Esophagus (tissue), 2 donors: ENCODE data around the gene COL27A1. TPM values are rescaled to one million over a fixed set of nuclear protein-coding genes. Genes with fewer than 3 reads are reported as not detected.

ENCODE experiments used
- H3K27ac ChIP-seq, 2 donors: one replicate each; pipeline ENCODE4 v1.5.1; 2013; ENCODE audit warnings: low read depth in 2 of 2, mild to moderate bottlenecking in 2 of 2, inconsistent platforms in 1 of 2, low read length in 1 of 2, moderate library complexity in 1 of 2
- H3K27me3 ChIP-seq, 2 donors: one replicate each; pipeline ENCODE4 v1.6.1; 2013; ENCODE audit warnings: low read length in 2 of 2, control low read depth in 1 of 2, mild to moderate bottlenecking in 1 of 2; ENCODE audit not compliant: insufficient read depth in 2 of 2, control insufficient read depth in 1 of 2
- H3K36me3 ChIP-seq, 2 donors: one replicate each; pipeline ENCODE4 v1.6.1; 2013; ENCODE audit warnings: low read length in 1 of 2; ENCODE audit not compliant: control insufficient read depth in 2 of 2, insufficient read depth in 2 of 2
- H3K4me1 ChIP-seq, 2 donors: one replicate each; pipeline ENCODE4 v1.6.1; 2013; ENCODE audit warnings: low read length in 1 of 2; ENCODE audit not compliant: control insufficient read depth in 2 of 2, insufficient read depth in 2 of 2
- H3K4me3 ChIP-seq, 2 donors: one replicate each; pipeline ENCODE4 v1.5.1; 2013; ENCODE audit warnings: low read length in 2 of 2, mild to moderate bottlenecking in 2 of 2, low read depth in 1 of 2, moderate library complexity in 1 of 2
- H3K9me3 ChIP-seq, 2 donors: one replicate each; pipeline ENCODE4 v1.6.1; 2013; ENCODE audit warnings: mild to moderate bottlenecking in 2 of 2, low read depth in 1 of 2, low read length in 1 of 2, moderate library complexity in 1 of 2; ENCODE audit not compliant: control insufficient read depth in 2 of 2, insufficient read depth in 1 of 2
- whole genome bisulfite sequencing, 2 donors: extraction: QIAGEN DNeasy Blood & Tissue Kit; methylation state at CpG; one replicate each; pipeline ENCODE4 v1.1.7; 2013; 5-methylcytosine and 5-hydroxymethylcytosine counted together
- polyA plus RNA-seq, 2 donors: library from polyadenylated mRNA; stranded (reverse); fragments of 200-250 nt; gene quantifications; one replicate each; pipeline ENCODE4 v1.2.3, GENCODE V29; 2013
- donor health status: healthy with polysubstance abuse.
- donor health status: Bipolar disorder and iron deficiency.

COL27A1 gene
- polyA plus RNA-seq, 2 donors: 7.2 to 32.6 TPM

GRCh38 chr9:114130624-114131277 is 24.6 kb upstream of the COL27A1 start:
- H3K27ac ChIP-seq: no peak overlapping the region
- no peaks in the 10 kb centered on the region for H3K4me1 ChIP-seq
- H3K27me3 ChIP-seq: peaks cover 0 to 2% of the 10 kb centered on the region in 2 donors
- no peaks in the 10 kb centered on the region for H3K36me3 ChIP-seq
- 76 to 83% methylated on average over 4 of the region's 4 CpGs for WGBS, 2 donors
- H3K4me3 ChIP-seq: no peak overlapping the region
- H3K9me3 ChIP-seq: peaks cover 0 to 8% of the 10 kb centered on the region in 2 donors

DNA sequence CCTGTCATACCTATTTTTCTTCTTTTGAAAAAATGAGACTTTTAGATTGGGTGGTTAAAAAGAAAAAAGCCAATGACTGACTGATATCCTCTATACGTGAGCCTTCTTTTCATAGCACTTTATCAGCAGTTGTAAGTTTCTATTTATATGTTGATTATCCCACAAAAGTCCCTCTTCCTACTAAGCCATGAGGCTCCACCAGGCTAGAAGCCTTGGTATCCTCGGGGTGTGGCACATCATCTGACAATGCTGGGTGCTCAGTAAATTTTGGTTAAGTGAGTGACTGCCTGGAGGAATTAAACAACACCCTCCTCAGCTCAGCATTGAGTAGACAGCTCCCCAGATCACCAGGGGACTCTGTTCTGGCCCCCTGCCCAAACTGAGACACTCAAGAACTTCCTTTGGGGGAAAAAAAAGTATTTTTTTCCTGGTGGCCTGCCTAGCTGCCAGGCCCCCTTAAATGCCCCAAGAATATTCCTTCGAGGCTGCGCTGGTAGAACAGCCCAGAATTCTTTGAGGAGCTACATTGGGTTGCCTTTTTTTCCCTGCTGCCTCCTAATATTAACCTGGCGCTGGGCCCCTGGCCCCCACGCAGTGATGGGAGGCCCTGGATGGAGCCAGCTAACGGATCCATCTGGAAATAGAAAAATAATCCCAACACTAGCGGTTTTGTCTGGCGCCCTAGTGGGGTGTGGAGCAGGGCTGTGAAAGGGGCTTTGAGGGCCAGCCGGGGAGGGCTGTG is 23.4 kb upstream of the COL27A1 start:
- H3K36me3 ChIP-seq: no peaks in the 10 kb centered on the region
- peaks cover 0 to 8% of the 10 kb centered on the region in 2 donors for H3K9me3 ChIP-seq
- no peak overlapping the region for H3K4me3 ChIP-seq
- no peaks in the 10 kb centered on the region for H3K4me1 ChIP-seq
- 79 to 83% methylated on average over 10 of the region's 10 CpGs for WGBS, 2 donors
- H3K27ac ChIP-seq: no peak overlapping the region
- peaks cover 0 to 2% of the 10 kb centered on the region in 2 donors for H3K27me3 ChIP-seq

- 94 to 96% methylated on average over 7 of the region's 7 CpGs for WGBS, 2 donors
- no peak overlapping the region for H3K27ac ChIP-seq
These were observed 22.8 kb upstream of the COL27A1 start for GRCh38 chr9:114132550-114132918.

GRCh38 chr9:114134827-114135396 is 20.4 kb upstream of the COL27A1 start:
- Histone ChIP-seq H3K27ac (no peak overlapping the region), H3K27me3 (no peaks in the 10 kb centered on the region), H3K36me3 (no peaks in the 10 kb centered on the region), H3K4me1 (no peaks in the 10 kb centered on the region), H3K9me3 (no peaks in the 10 kb centered on the region), H3K4me3 (no peak overlapping the region)
- 70 to 81% methylated on average over 5 of the region's 5 CpGs for WGBS, 2 donors

More at GRCh38 chr9:114132550-114132918, 22.8 kb upstream of the COL27A1 start:
- H3K27me3 ChIP-seq: peaks cover 0 to 2% of the 10 kb centered on the region in 2 donors
- no peaks in the 10 kb centered on the region for H3K4me1 ChIP-seq
- no peaks in the 10 kb centered on the region for H3K36me3 ChIP-seq
- H3K4me3 ChIP-seq: no peak overlapping the region
- peaks cover 0 to 3% of the 10 kb centered on the region in 2 donors for H3K9me3 ChIP-seq

DNA sequence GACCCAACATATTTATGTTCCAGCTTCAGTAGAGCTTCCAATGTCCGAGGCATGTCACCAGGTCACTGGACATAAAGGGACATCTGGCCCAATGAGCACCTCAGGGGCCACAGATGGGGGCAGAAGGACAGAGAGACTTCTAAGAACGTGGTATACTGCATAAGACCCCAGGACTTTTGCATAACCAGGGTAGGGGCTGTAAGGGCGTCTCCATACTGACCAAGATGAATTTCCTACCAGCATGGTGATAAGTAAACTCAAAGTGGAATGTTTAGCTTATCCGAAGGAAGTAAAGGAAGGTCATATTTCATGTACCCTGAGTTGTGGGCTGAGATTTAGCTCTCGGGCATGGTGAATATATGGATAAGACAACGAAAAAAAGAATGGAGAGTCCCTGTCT is 17.5 kb upstream of the COL27A1 start:
- no peaks in the 10 kb centered on the region for H3K36me3 ChIP-seq
- H3K27ac ChIP-seq: no peak overlapping the region
- no peaks in the 10 kb centered on the region for H3K9me3 ChIP-seq
- WGBS, 2 donors: 80 to 84% methylated on average over 6 of the region's 6 CpGs
- no peak overlapping the region for H3K4me3 ChIP-seq
- H3K27me3 ChIP-seq: no peaks in the 10 kb centered on the region
- no peaks in the 10 kb centered on the region for H3K4me1 ChIP-seq

- 82 to 85% methylated on average over 8 of the region's 8 CpGs for WGBS, 2 donors
- H3K4me1 ChIP-seq: no peaks in the 10 kb centered on the region
- no peaks in the 10 kb centered on the region for H3K27me3 ChIP-seq
- H3K36me3 ChIP-seq: no peaks in the 10 kb centered on the region
- H3K9me3 ChIP-seq: no peaks in the 10 kb centered on the region
- H3K27ac ChIP-seq: no peak overlapping the region
- H3K4me3 ChIP-seq: no peak overlapping the region
These were observed 16.8 kb upstream of the COL27A1 start for GRCh38 chr9:114138552-114138971.

GRCh38 chr9:114139071-114139470 is 16.3 kb upstream of the COL27A1 start:
- Histone ChIP-seq H3K27me3 (no peaks in the 10 kb centered on the region), H3K4me3 (no peak overlapping the region), H3K4me1 (no peaks in the 10 kb centered on the region), H3K36me3 (no peaks in the 10 kb centered on the region), H3K9me3 (no peaks in the 10 kb centered on the region), H3K27ac (no peak overlapping the region)
- WGBS, 2 donors: 84 to 86% methylated on average over 4 to 5 of the region's 5 CpGs

DNA sequence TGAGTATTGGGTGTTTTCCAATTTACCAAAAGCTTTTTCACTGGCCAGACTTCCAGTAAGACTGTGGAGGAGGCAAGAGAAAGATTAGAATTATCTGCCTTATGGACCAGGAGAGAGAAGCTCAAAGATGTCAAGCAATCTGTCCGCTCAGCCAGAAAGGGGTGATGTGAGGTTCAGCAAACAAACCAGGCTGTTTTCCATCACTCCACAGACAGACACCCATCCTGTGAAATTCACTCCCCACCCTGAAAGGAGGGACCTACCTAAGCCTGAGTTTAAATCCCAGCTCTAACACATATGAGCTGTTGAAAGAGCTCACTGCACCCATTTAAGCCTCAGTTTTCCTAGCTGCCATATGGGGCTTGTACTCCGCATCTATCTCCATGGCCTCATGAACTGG is 14.9 kb upstream of the COL27A1 start:
- no peaks in the 10 kb centered on the region for H3K27me3 ChIP-seq
- no peak overlapping the region for H3K27ac ChIP-seq
- H3K4me1 ChIP-seq: no peaks in the 10 kb centered on the region
- no peaks in the 10 kb centered on the region for H3K36me3 ChIP-seq
- WGBS, 2 donors: 93 to 94% methylated on average over 2 of the region's 2 CpGs
- H3K4me3 ChIP-seq: no peak overlapping the region
- no peaks in the 10 kb centered on the region for H3K9me3 ChIP-seq

GRCh38 chr9:114140850-114141249 is 14.5 kb upstream of the COL27A1 start:
- Histone ChIP-seq H3K27ac (no peak overlapping the region), H3K36me3 (no peaks in the 10 kb centered on the region), H3K4me3 (no peak overlapping the region), H3K9me3 (no peaks in the 10 kb centered on the region), H3K4me1 (no peaks in the 10 kb centered on the region), H3K27me3 (no peaks in the 10 kb centered on the region)
- WGBS, 2 donors: 54 to 64% methylated on average over 4 of the region's 4 CpGs
